GM21717 (cell line): ENCODE data around the gene BACE1-AS.

Experiments used
- ATAC-seq: cut with Tn5 transposase; IDR thresholded peaks from one replicate; pipeline ENCODE4 v1.9.1; 2021; ENCODE audit warnings: mild to moderate bottlenecking, moderate library complexity; ENCODE audit not compliant: unreplicated experiment

BACE1-AS gene

DNA sequence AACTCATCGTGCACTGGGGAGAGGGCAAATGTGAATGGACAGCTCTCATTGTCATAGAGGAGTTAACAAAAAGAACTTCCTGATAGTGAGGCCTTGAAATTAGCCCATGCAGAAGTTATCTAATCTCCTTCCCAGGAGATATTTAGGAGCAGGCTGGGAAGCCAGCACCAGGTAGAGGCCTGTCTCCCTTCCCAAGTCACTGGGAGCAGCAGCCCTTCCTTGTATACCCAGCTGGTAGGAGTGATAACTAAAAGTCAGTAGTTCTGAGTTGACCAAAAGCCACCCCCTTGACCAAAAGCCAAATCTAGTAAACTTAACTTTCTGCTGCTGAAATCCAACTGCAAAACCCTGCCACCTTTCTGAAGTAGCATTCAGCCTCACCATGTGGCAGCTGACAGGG is 1.4 kb upstream of the BACE1-AS start:
- ATAC-seq, result no peak

DNA sequence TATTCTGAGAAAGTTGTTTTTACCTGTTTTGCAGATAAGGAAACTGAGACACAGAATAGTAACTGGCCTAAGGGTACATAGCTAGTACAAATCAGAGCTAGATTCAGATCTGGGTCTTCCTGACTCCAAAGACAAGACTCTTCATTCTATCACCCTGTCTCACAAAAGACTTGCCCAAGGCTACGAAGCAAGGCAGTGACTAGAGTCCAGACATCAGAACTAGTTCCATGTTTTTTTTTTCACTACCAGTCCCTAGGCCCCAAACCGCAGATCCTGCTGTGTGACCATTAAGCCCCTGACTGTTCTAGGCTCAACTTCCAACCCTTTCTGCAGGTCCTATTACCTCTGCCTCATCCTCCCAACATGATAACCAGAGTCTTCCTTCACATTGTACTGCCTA is 1.5 kb downstream of the BACE1-AS start:
- no peak for ATAC-seq

DNA sequence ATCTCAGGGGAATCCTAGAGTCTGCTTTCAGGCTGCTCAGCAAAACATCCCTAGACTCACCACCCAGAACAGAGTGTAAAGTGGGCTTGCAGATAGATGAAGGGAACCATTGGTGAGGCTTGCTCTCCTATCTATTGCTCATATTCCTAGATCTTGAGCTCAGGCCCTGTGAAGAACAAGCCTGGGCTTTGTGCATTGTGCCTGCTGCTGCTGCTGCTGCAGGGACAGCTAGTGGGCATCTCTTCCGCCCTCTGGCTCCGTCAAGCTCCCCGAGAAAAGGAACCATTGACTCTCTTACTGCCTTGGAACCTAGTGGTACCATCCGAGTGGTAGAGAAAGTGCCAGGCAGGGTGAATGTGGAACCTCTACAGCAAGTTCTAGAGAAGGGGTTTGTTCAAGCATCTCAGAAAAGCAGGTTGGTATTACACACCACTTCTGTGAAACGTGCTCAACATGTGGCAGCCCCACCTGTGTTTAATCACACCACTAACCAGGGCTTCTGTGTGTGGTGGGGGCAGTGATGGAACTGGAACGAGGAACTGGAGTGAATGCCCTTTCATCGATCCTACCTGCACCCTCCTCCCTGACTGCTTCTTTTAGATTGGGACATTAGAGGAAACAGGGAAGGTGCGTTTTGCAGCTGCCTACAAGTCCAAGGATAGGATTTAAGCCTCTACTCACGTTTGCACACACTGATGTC is 4.4 kb downstream of the BACE1-AS start:
- no peak for ATAC-seq

DNA sequence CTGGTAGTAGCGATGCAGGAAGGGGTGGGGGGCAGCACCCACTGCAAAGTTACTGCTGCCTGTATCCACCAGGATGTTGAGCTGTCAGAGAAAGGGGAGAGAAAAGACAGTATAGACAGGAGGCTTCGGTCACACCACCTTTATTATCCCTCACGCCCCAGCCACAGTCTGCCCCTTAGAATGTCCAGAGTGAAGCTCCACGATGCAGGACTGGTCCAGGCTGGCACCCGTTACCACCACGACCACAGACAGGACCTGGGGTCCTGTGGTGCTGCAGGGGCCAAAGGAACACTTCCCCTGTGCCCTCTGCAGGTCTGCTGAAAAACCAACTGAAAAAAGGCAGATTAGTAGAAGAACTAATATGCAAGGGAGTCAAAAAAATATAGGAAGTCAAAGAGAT is 5.7 kb downstream of the BACE1-AS start:
- ATAC-seq, result no peak

DNA sequence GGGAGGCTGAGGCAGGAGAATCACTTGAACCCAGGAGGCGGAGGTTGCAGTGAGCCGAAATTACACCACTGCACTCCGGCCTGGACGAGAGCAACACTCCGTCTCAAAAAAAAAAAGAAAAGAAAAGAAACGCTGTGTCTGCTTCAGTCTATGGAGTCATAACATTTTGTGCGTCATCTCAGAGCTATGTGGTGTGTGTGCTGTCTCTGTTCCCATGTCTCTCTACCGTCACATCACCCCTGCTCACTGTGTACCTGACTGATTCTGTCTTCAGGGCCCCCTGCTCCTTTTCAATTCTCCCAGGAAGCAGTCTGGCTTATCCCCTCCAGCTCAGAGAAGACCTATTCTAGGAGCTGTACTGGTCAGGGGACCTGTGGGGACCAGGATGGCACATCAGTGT is 7.0 kb downstream of the BACE1-AS start:
- ATAC-seq, result no peak

DNA sequence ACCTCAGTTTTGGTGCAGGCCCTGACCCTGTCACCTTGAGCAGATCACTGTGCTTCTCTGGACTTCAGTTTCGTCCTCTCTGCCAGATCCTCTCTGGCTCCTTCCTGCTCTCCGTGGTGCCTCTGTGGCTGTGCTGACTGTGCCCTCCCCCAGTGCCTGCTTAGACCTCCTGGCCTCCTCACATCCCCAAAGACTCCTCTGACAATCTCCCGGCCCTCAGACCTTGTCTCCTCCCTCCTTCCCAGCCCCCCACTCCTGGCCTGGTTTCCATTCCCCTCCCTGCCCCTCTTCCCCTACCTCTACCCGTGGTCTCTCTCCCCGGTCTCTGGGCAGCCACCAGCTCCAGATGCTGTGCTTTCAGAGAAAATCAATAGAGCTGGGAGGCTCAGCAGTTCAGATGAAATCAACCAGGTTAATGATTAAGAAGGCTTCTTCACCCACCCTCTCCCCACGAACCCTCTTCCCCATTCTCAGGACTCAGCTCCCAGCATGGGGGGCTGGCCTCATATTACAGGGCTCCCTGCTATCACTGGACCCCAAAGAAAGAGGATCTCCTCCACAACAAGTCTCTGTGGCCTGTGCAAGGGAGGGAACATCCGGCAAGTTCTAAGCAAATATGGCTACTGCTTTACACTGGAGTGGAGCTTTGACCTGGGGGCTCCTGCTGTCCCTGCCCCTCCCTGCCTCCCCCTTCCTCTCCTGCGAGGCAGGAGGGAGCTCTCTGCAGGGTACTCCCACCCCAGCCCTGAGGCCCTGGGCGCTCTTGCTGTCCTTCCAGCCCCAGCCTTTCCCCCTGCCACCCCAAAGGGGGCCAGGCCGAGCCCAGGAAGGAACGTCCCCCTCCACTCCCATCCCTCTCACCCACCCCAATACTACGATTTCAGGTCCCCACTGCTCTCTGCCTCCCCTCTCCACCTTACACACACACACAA is 8.5 kb downstream of the BACE1-AS start:
- ATAC-seq, result no peak

DNA sequence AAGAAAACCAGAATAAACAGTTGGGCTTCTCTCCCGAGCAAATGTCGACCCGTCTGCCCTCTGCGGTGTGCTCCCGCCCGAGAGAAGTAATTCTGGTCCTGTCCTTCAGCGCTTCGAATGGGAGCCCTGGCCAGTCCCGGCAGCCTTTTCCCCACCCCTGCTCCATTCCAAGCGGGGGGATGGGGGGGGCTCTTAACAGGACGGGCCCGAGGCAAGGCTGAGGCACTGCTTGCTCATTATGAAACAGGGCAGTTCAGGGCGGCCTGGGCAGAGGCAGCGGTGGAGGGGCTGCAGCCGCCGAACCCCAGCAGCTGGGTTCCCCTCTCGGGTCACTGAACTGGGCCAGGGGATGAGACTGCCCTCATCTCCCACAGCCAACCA is 9.1 kb downstream of the BACE1-AS start:
- ATAC-seq, result no peak

DNA sequence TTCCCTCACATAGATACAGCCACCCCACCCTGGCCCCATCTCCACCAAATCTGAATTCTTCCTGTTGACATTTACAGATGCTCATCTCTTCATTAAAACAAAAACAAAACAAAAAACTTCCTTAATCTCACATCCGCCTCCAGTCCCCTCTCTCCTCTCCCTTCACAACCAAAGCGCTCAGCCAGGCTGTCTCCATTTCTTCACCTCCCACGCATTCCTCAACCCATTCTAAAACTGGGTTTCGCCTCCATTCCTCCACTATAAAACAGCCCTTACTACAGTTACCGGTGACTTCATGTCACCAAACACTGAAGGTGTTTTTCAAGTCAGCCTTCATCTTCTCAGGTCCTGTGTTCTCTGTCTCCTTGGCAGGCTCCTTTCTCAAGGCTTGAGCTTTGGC is 9.6 kb downstream of the BACE1-AS start:
- ATAC-seq, result no peak

DNA sequence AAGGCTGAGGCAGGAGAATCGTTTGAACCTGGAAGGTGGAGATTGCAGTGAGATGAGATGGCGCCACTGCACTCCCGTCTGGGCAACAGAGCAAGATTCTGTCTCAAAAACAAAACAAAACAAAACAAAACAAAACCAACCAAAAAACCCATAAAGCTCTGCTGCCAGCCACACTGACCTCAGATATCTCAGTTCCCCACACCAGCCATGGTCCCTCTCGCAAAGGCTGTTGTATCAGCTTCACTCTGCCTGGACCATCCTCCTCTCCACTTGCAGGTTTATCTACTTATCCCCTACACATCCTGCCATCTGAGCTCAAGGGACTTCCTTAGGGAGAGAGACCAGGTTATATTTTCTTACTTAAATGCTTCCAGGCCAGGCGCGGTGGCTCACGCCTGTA is 11.1 kb downstream of the BACE1-AS start:
- ATAC-seq, result no peak

DNA sequence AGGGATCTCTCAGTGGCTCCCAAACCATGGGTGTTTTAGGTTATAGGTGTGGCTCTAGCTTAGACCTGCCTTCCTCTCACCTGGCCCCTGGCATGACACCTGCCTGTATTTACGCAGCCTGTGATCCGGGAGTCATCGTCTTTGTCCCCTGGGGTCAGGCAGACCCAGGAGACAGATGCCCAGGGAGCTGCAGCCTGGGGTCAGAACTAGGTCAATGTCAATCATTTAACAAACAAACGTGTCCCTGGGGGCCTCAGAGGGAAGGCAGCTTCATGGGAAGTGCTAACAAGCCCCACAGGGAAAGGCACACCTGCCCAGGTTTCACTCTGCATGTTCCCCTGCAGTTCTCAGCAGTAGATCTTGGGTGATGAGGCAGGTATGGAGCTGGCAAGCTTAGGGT is 12.0 kb downstream of the BACE1-AS start:
- no peak for ATAC-seq

DNA sequence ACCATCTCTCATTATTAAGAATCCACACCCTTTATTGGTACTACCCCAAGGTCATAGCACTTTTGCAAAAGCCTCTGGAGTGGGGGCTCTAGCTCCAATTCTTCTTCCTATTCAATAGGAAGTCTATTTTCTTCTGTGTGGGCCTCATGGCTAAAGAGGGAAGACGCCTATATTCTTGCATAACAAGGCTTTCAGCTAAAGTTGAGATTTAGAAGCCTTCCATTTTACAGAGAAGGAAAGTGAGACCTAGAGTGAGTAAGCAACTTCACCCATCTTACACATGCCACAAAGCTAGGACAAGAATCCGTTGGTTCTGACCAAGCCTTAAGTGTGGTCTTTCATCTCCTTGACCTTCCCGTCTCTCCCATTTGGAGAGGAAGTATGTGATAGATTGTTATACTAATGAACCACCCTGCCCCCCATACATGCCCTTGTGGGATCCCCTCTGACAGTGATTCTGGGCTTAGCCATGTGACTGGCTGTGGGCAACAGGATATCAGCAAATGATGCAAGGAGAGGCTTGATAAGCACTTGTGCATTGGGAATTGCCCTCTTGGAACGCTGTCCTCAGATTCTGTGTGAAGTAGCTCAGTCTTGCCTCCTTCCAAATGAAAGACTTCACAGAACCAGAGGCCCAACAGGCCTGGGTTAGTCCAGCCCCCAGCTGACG is 12.6 kb downstream of the BACE1-AS start:
- ATAC-seq, result no peak

DNA sequence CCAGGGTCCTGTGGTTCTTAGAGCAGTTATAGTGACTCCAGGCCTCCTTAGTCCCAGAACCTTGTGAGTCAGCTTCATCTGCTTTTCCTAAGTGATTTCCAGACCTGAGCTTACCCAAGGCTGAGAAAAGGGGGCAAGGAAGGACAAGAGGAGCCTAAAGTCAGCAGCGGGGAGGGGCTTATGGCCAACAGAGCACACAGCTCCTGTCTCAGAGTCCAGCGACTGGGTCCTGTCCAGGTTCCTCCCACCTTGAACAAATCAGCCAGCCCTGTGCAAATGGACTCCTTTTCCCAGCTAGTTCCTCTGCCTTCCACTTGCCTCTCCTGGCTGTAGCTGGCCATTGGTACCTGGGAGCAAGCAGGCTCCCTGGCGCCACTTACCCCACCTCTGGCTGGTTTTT is 14.0 kb downstream of the BACE1-AS start:
- no peak for ATAC-seq

DNA sequence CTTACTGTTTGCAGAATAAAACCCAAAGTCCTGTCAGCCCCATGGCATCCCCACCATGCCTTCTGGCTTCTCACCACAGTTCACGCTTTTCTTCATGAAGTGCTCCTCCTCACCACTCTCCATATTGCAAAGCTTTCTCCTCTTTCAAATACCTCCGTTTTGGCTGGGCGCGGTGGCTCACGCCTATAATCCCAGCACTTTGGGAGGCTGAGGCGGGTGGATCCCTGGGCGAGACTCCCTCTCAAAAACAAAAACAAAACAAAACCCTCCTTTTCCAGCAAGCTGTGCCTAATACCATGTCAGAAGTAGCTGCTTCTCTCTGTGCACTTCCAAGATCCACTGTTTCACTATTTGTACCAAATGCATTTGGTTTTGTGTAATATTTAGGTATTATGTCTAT is 18.2 kb downstream of the BACE1-AS start:
- ATAC-seq, result no peak

DNA sequence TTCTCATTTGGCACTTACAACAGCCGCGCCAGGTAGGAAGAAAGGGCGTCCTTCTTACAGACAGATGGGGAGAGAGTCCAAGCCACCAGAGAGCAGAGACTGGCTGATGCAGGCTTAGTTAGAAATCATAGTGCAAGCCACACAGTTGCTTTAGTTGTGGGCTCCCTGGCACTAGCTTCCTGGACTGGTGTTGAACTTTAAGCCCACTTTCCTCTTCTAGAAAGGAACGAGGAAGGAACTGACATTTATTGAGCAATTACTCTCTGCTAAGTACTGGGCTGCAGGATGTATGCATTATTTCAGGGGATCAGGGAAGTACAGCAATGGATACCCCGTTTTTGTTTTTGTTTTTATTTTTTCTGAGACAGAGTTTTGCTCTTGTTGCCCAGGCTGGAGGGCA is 21.9 kb downstream of the BACE1-AS start:
- no peak for ATAC-seq

DNA sequence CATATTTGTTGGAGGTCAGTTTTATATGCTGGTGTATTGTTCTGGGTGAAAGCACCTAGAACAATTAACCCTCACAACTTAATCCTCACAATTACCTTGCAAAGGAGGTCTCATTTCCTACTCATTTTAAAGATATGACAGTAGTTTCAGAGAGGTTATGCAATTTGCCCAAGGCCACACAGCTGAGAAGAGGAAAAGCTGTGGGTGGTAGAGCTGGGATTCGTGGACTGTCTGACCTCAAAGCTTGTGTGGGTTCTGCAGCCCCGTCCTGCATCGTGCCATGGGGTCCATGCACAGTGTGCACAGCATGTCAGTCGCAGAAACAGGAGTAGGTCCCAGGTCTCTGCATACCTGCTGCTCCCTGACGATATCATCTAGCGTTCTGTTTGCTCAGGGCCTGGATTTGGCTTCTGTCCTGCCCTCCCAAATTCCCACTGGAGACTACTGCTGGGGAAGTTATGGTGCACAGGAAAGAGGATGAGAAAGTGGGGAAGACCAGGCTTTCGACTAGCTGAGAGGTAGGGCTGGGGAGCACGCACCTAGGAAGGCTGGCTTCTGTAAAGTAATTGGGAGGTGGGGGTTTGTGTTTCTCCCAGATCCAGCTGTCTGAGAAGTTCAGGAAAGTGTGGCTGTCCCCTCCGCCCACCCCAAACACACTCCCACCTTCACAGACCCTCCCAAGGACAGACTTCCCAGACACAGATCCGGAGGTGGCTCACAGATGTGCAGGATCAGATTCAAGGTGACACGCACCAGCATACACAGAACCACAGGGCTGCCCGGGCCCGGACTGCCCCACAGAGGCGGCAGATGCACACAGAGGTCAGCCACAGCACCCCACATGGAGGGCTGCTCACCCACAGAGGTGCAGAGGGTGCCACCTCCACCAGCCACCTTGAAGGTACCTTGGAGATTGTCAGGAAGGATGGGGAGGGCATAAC is 23.0 kb downstream of the BACE1-AS start:
- no peak for ATAC-seq

DNA sequence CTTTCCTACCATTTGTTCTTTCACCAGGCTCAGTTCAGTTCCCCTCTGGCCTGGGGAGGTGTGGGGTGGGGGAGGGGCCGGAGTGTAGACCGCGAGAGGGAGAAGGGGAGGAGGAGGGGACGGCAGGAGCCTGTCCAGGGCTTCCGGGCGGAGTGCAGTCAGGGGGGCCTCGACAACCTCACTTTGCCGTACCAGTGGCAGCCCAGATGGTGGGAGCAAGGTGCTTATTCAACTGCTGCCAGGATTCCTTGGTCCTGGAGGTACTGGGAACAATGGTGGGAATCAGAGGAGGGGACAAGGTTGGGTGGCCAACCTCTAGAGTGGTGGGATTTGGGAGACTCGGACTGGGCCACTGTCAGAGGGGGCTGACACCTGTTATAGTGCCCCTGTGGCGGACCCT is 23.7 kb downstream of the BACE1-AS start:
- no peak for ATAC-seq

DNA sequence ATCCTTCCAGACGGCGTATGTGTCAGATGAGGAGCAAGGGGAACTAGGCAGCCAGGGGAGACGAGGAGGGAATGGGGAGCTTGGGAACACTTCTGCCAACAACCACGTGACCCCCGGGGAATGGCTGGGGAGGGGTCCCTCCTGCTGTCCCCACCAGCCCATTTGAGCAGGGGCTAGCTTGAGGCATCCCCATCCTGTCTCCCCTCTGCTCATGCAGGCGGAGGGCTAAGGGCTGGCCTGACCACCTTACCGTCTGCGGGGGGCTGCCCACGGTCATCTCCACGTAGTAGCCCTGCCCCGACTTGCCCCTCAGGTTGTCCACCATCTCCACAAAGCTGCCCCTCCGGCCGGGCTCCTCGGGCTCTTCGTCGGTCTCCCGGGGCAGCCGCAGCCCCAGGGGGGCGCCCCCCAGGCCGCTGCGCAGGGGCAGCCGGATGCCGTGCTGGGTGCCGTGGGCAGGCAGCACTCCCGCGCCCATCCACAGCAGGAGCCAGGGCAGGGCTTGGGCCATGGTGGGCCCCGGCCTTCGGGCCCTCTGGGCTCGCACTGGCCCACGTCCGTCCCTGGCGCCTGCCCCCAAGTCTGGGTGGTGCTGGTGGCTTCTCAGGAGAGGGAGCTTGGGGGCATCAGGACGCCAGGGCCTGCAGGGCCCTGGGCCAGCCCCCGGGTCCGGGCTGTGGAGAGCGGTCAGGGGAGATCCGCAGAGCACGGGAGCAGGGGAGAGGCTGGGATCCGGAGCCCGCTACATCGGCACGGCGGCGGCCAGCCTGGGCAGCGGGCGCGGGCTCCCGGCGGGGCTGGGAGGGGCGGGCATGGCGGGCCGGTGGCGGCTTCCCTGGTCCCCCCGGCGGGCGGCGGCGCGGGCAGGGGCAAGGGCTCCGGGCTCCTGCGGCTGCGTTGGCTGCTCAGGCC is 24.4 kb downstream of the BACE1-AS start:
- no peak for ATAC-seq

DNA sequence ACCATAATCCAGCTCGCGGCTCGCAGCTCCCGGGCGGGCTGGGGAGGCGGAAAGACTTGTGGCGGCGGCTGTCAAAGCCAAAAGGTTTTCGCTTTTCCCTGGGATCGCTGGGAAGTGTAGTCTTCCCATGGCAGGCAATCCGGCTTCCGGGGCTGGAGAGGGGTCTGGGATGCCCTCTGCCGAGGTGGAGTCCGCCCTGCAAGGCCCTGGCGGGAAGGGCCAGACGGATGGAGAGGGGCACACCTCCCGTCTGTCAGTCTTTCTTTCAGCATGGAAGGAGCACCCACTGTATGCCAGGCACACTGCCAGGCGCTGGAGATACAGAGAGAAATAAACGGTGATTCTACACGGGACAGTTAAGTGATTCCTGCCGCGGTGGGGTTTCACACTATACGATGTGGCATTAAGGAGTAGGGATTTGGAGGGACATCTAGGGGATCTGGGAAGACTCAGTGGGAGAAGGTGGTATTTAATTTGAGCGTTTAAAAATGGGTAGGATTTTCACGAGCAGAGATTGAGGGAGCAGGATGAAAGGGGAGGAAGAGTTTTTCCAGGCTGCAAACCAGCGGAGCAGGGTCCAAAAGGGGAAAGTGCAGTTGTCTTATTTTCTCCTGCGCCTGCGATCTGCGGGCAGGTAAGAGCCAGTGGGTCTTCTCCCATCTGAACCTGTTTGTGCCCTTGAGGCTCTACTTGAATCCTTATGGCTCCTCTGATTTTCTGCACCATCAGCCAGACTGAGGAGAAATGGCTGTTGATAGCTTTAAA is 25.2 kb downstream of the BACE1-AS start, which contains the start of gene BACE1:
Gene BACE1 (minus strand): TSS at position 60 of the 765 bp plus-strand sequence. CDS start 461 bp downstream, outside the sequence.
- ATAC-seq, result no peak

DNA sequence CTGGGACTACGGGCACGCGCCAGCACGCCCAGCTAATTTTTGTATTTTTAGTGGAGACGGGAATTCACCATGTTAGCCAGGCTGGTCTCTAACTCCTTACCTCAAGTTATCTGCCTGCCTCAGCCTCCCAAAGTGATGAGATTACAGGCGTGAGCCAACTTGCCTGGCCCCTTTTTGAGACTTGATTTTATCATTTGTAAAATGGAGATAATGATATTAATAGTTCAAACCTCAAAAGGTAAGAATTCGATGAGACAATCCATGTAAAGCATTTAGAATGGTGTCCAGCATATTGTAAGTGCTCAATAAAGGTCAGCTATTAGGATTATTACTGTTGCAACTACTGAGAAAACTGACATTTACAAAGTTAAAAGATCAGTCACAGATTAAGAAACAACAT is 27.6 kb downstream of the BACE1-AS start:
- no peak for ATAC-seq
